Activated CD8-positive, alpha-beta T cell treated with anti-CD3 and anti-CD28 coated beads for 36 hours (primary cell): ENCODE measurements around the gene TEX36. TPM values are rescaled to one million over a fixed set of nuclear protein-coding genes. Genes with fewer than 3 reads are reported as not detected.

Source experiments
- ATAC-seq: fragments of 200-7000 bp; cut with Tn5 transposase; one replicate; pipeline ENCODE4 v1.10.0; 2021; ENCODE audit warnings: mild to moderate bottlenecking, moderate library complexity
- CTCF ChIA-PET: fragments of 350-600 bp; sonication (Branson Sonifier 250); formaldehyde crosslinking; loops from one replicate; lab custom pipeline; 2021; ENCODE audit warnings: antibody characterized with exemption; lab: Charles Lee
- POLR2A ChIA-PET: fragments of 350-600 bp; sonication (Branson Sonifier 250); formaldehyde crosslinking; loops from one replicate; lab custom pipeline; 2021; ENCODE audit warnings: antibody characterized with exemption; lab: Charles Lee
- DNase-seq: peaks from one replicate; pipeline ENCODE4 v3.0.0-alpha.2; 2020
- H3K27ac Mint-ChIP-seq: one replicate; pipeline ENCODE4 v1.8.0; 2021; ENCODE audit warnings: mild to moderate bottlenecking, mixed read lengths
- H3K27me3 Mint-ChIP-seq: one replicate; pipeline ENCODE4 v1.8.0; 2021; ENCODE audit warnings: mixed read lengths
- H3K36me3 Mint-ChIP-seq: one replicate; pipeline ENCODE4 v1.8.0; 2021; ENCODE audit warnings: low read depth, mixed read lengths
- H3K4me1 Mint-ChIP-seq: one replicate; pipeline ENCODE4 v1.8.0; 2021; ENCODE audit warnings: low read depth, mixed read lengths
- H3K4me3 Mint-ChIP-seq: one replicate; pipeline ENCODE4 v1.8.0; 2021; ENCODE audit warnings: mild to moderate bottlenecking, moderate library complexity, mixed read lengths
- H3K9me3 Mint-ChIP-seq: one replicate; pipeline ENCODE4 v1.8.0; 2021; ENCODE audit warnings: mixed read lengths
- intact Hi-C: fragments of 100-400 bp; cut with micrococcal nuclease; formaldehyde crosslinking; loops from one replicate; pipeline ENCODE4 v1.10.0; 2022
- total RNA-seq, 2 experiments: library from RNA; stranded (reverse); gene quantifications; one replicate each; pipeline ENCODE4 v1.2.3, GENCODE V29; 2021
- TF ChIP-seq, protein P1 (sequence below): fragments of 200-600 bp; IDR thresholded peaks from one replicate; pipeline ENCODE4 v1.8.0; 2022; ENCODE audit warnings: antibody characterized with exemption, mild to moderate bottlenecking

TEX36 gene
- total RNA-seq, 2 experiments from 2014 or later = not detected

DNA sequence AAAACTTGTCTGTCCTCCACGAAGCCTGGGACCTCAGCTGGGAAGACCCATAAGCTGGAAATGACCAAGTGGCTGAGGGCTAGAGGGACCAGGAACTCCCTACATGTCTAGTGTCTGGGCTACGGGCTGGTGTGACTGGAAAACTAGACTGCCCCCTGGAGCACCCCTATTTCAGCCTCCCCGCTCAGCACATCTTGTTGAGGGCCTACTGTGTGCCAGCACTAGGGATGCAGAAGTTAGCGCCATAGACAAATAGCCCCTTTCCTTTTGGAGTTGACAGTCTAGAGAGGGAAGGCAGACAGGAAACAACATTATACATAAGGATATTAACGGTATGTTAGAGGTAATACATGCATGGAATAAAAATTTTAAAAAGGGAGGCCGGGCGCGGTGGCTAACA is 74.5 kb downstream of the TEX36 start:
- Mint-ChIP-seq H3K36me3 (no peaks in the 10 kb centered on the region), H3K4me3 (no peak overlapping the region), H3K4me1 (no peaks in the 10 kb centered on the region), H3K9me3 (no peaks in the 10 kb centered on the region), H3K27ac (no peak overlapping the region), H3K27me3 (peaks cover 3% of the 10 kb centered on the region)
- CTCF ChIA-PET = no interaction called here
- intact Hi-C loops = no loop called here
- no peak for ATAC-seq
- POLR2A ChIA-PET = no interaction called here
- DNase-seq = no peak
- TF ChIP-seq, protein P1, sequence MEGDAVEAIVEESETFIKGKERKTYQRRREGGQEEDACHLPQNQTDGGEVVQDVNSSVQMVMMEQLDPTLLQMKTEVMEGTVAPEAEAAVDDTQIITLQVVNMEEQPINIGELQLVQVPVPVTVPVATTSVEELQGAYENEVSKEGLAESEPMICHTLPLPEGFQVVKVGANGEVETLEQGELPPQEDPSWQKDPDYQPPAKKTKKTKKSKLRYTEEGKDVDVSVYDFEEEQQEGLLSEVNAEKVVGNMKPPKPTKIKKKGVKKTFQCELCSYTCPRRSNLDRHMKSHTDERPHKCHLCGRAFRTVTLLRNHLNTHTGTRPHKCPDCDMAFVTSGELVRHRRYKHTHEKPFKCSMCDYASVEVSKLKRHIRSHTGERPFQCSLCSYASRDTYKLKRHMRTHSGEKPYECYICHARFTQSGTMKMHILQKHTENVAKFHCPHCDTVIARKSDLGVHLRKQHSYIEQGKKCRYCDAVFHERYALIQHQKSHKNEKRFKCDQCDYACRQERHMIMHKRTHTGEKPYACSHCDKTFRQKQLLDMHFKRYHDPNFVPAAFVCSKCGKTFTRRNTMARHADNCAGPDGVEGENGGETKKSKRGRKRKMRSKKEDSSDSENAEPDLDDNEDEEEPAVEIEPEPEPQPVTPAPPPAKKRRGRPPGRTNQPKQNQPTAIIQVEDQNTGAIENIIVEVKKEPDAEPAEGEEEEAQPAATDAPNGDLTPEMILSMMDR = no peak

DNA sequence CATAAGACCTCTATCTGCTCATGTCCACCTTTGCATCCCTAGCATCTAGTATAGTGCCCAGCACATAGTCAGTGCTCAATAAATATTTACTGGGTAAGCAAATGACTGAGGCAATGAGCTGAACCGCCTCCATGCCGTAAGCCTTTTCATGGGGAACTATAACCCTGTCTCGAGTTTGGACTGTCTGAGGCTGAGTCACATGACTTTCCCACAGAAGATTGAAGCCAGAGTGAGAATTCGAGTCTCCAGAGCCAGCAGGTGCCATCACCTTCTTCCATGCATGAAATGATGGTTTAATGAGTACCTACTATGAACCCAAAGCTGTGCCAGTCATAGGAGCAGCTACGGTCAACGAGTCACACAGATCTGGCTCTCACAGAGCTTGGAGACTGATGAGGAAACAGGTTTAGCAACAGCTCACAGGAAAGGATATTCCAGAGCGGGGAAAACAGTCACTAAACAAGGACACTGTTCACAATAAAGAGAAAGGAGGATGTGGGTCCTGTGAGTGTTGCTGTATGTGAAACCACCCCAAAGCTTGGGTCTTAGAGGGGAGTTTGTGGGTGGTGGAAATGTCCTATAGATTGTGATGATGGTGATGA is 75.2 kb downstream of the TEX36 start:
- intact Hi-C loops = no loop called here
- H3K4me1 Mint-ChIP-seq = no peaks in the 10 kb centered on the region
- TF ChIP-seq, protein P1 = no peak
- no peak for DNase-seq
- ATAC-seq = no peak
- H3K4me3 Mint-ChIP-seq = no peak overlapping the region
- no peaks in the 10 kb centered on the region for H3K9me3 Mint-ChIP-seq
- ChIA-PET POLR2A (interaction anchor here (0.6 kb wide), 1 partner anchor 519 kb away, joined by 3 read pairs; no protein-coding TSS in a partner anchor), CTCF (no interaction called here)
- H3K27ac Mint-ChIP-seq = no peak overlapping the region
- no peaks in the 10 kb centered on the region for H3K36me3 Mint-ChIP-seq
- peaks cover 3% of the 10 kb centered on the region for H3K27me3 Mint-ChIP-seq

DNA sequence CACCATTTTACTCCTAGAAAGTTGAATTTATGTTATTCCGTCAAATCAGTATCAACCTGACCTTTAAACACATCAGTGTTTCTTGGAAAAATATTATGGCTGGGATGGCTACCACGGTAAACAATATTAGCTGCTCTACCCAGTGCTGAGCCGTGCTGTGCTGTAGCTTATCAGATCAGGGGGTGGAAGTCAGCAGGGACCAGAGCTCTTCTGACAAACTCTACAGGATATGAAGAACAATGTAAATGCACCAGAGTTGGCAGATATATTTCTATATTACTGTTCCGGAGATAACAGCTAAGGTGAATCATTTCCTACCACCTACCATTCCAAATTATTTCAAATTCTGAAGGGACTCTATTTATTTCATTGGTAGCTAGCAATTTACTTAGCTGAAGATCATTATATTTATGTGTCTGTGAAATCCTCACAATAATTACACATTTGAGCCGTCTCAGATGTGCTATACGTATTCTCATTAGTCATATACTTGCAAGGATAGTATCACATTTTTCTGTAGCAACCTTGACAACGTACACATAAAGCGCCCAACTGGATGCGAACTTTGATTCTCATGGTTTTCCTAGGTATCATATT is 76.5 kb downstream of the TEX36 start:
- H3K4me1 Mint-ChIP-seq = no peaks in the 10 kb centered on the region
- no peak for DNase-seq
- ChIA-PET POLR2A (no interaction called here), CTCF (no interaction called here)
- no peak for ATAC-seq
- intact Hi-C loops = no loop called here
- peaks cover 3% of the 10 kb centered on the region for H3K27me3 Mint-ChIP-seq
- H3K36me3 Mint-ChIP-seq = no peaks in the 10 kb centered on the region
- H3K4me3 Mint-ChIP-seq = no peak overlapping the region
- no peak overlapping the region for H3K27ac Mint-ChIP-seq
- no peaks in the 10 kb centered on the region for H3K9me3 Mint-ChIP-seq
- TF ChIP-seq, protein P1 = no peak

Other genes starting within 250 kb of the TEX36 start
- gene EDRF1, start 36.5 kb upstream of the TEX36 start, total RNA-seq = 10 to 100 TPM; 26.3 to 26.4 TPM
- not detected for gene MMP21, start 92.7 kb upstream of the TEX36 start, total RNA-seq
- 10 to 100 TPM; 30.9 to 35.4 TPM for gene UROS, start 140.1 kb upstream of the TEX36 start, total RNA-seq
- gene BCCIP, start 140.4 kb upstream of the TEX36 start, total RNA-seq = 100 to 1,000 TPM; 113 to 117 TPM
- gene DHX32, start 198.1 kb upstream of the TEX36 start, total RNA-seq = 10 to 100 TPM; 26.6 to 27.8 TPM
- under 1 TPM; 0.45 to 0.58 TPM for gene FANK1, start 213.4 kb upstream of the TEX36 start, total RNA-seq